A549 (cell line): ENCODE results near the gene PGGT1B. TPM values are rescaled to one million over a fixed set of nuclear protein-coding genes. Genes with fewer than 3 reads are reported as not detected.

ENCODE experiments used
- ATAC-seq, 2 experiments: fragments of 200-7000 bp in 1 of 2; fragments of >200 bp in 1 of 2; cut with Nextera tagmentation in 1 of 2; cut with Tn5 transposase in 1 of 2; 3 replicates each; pipeline versions ENCODE4 v1.8.0 to v1.9.1; 2018 to 2020; ENCODE audit warnings: mild to moderate bottlenecking in 1 of 2, moderate library complexity in 1 of 2
- CTCF ChIA-PET: fragments of 300-600 bp; sonication (Branson Sonifier 250); formaldehyde crosslinking; extraction: SDS; loops from one replicate; lab custom pipeline; 2021; ENCODE audit warnings: antibody characterized with exemption, inconsistent platforms; lab: Yijun Ruan, JAX
- POLR2A ChIA-PET: fragments of 350-600 bp; formaldehyde crosslinking; extraction: SDS; loops from one replicate; lab custom pipeline; 2021; ENCODE audit warnings: antibody characterized with exemption, inconsistent platforms; lab: Yijun Ruan, JAX
- DNase-seq, 2 experiments: peaks; one replicate each; pipeline versions ENCODE4 v3.0.0 to v3.0.0-alpha.2; 2011 to 2016; ENCODE audit warnings: low read depth in 1 of 2, low spot score in 1 of 2
- FAIRE-seq: peaks from 2 replicates; lab custom pipeline; 2011; peaks lifted over from hg19 to GRCh38; lab: Jason Lieb, UNC
- H3K27ac ChIP-seq, 2 experiments: fragments of >200 bp; sonication (Bioruptor Twin); formaldehyde crosslinking; 3 replicates each; pipeline ENCODE4 v1.5.1; 2016 to 2017
- H3K4me1 ChIP-seq: fragments of >200 bp; sonication (Bioruptor Twin); formaldehyde crosslinking; 3 replicates; pipeline ENCODE4 v1.6.1; 2016
- H3K4me2 ChIP-seq: fragments of >200 bp; sonication (Bioruptor Twin); formaldehyde crosslinking; 3 replicates; pipeline ENCODE4 v1.6.1; 2016
- H3K4me3 ChIP-seq: fragments of >200 bp; sonication (Bioruptor Twin); formaldehyde crosslinking; 3 replicates; pipeline ENCODE4 v1.5.1; 2016
- H3K9me3 ChIP-seq: fragments of >200 bp; sonication (Bioruptor Twin); formaldehyde crosslinking; 3 replicates; pipeline ENCODE4 v1.6.1; 2016
- CBX8 ChIP-seq: fragments of 200-600 bp; sonication (generic); IDR thresholded peaks from 2 replicates; pipeline ENCODE4 v1.6.1; 2016
- CEBPB ChIP-seq, 2 experiments: fragments of >200 bp in 1 of 2; sonication (Bioruptor Twin) in 1 of 2; formaldehyde crosslinking in 1 of 2; IDR thresholded peaks; 2 replicates each; pipeline ENCODE4 v1.6.1; 2012 to 2016
- EHF ChIP-seq: fragments of 250-450 bp; sonication (Bioruptor Pico); IDR thresholded peaks from 2 replicates; pipeline ENCODE4 v1.5.0; 2020; ENCODE audit warnings: mild to moderate bottlenecking
- EP300 ChIP-seq, 2 experiments: fragments of >200 bp; sonication (Bioruptor Twin); formaldehyde crosslinking; IDR thresholded peaks; 2 replicates in 1 of 2; 3 replicates in 1 of 2; pipeline ENCODE4 v1.6.1; 2016 to 2017
- FOSB ChIP-seq: fragments of 250-450 bp; sonication (Bioruptor Pico); IDR thresholded peaks from 2 replicates; pipeline ENCODE4 v1.5.0; 2020; ENCODE audit warnings: mild to moderate bottlenecking, moderate library complexity
- HOXA7 ChIP-seq: fragments of 250-450 bp; sonication (Bioruptor Pico); IDR thresholded peaks from 2 replicates; pipeline ENCODE4 v1.5.0; 2020; ENCODE audit warnings: mild to moderate bottlenecking, moderate library complexity
- HOXB13 ChIP-seq: fragments of 250-450 bp; sonication (Bioruptor Pico); IDR thresholded peaks from 2 replicates; pipeline ENCODE4 v1.5.0; 2020; ENCODE audit warnings: low read depth, mild to moderate bottlenecking, moderate library complexity
- KDM5A ChIP-seq: fragments of 200-600 bp; sonication (generic); IDR thresholded peaks from 2 replicates; pipeline ENCODE4 v1.6.1; 2016; ENCODE audit warnings: antibody characterized with exemption, mild to moderate bottlenecking
- MAFK ChIP-seq: fragments of 450-650 bp; IDR thresholded peaks from 2 replicates; pipeline ENCODE4 v1.6.1; 2014; ENCODE audit not compliant: partially characterized antibody
- POLR2A ChIP-seq: IDR thresholded peaks from 2 replicates; pipeline ENCODE4 v1.6.1; 2012; ENCODE audit warnings: mild to moderate bottlenecking, low read length
- RCOR1 ChIP-seq: fragments of 150-350 bp; IDR thresholded peaks from 2 replicates; pipeline ENCODE4 v1.6.1; 2014; ENCODE audit warnings: antibody characterized with exemption, low read length, low read depth
- RNF2 ChIP-seq: fragments of 200-600 bp; sonication (generic); IDR thresholded peaks from 2 replicates; pipeline ENCODE4 v1.6.1; 2016; ENCODE audit warnings: low read depth, mild to moderate bottlenecking, antibody characterized with exemption, moderate library complexity, borderline replicate concordance
- SREBF2 ChIP-seq: fragments of 450-650 bp; IDR thresholded peaks from 2 replicates; pipeline ENCODE4 v1.6.1; 2014; ENCODE audit warnings: mild to moderate bottlenecking, moderate library complexity
- TFCP2L1 ChIP-seq: fragments of 250-450 bp; sonication (Bioruptor Pico); IDR thresholded peaks from 2 replicates; pipeline ENCODE4 v1.5.0; 2021; ENCODE audit warnings: mild to moderate bottlenecking
- ZFP36 ChIP-seq: fragments of 450-650 bp; IDR thresholded peaks from 2 replicates; pipeline ENCODE4 v1.6.1; 2014; ENCODE audit warnings: borderline replicate concordance; ENCODE audit not compliant: partially characterized antibody
- WGBS: methylation state at CpG from one replicate; pipeline ENCODE4 v1.1.6; 2017; ENCODE audit errors: missing lambda C conversion rate; 5-methylcytosine and 5-hydroxymethylcytosine counted together
- polyA plus RNA-seq, 4 experiments: library from polyadenylated mRNA; depleted of rRNA in 3 of 4; stranded (reverse); fragments of >200 nt; fragmentation: RNase III in 1 of 4; extraction: RNeasy Plus Mini Kit Qiagen cat#74134 plus additional on column Dnase treatment in 1 of 4; gene quantifications; 2 replicates in 3 of 4; 3 replicates in 1 of 4; pipeline ENCODE4 v1.2.3, GENCODE V29; 2011 to 2017
- TF ChIP-seq, protein P1 (sequence below): IDR thresholded peaks from 2 replicates; pipeline ENCODE4 v1.6.1; 2012; ENCODE audit warnings: low read depth, borderline replicate concordance
- TF ChIP-seq, protein P2 (sequence below): fragments of 250-450 bp; sonication (Bioruptor Pico); IDR thresholded peaks from 2 replicates; pipeline ENCODE4 v1.5.0; 2020; ENCODE audit warnings: low read depth, mild to moderate bottlenecking, moderate library complexity
- TF ChIP-seq, protein P3 (sequence below): fragments of >200 bp; sonication (Bioruptor Twin); formaldehyde crosslinking; IDR thresholded peaks from 3 replicates; pipeline ENCODE4 v1.5.1; 2016

Gene PGGT1B
- polyA plus RNA-seq, 2 of the 4 experiments (the other 2 are of a cell fraction): 6.7 to 15.9 TPM

DNA sequence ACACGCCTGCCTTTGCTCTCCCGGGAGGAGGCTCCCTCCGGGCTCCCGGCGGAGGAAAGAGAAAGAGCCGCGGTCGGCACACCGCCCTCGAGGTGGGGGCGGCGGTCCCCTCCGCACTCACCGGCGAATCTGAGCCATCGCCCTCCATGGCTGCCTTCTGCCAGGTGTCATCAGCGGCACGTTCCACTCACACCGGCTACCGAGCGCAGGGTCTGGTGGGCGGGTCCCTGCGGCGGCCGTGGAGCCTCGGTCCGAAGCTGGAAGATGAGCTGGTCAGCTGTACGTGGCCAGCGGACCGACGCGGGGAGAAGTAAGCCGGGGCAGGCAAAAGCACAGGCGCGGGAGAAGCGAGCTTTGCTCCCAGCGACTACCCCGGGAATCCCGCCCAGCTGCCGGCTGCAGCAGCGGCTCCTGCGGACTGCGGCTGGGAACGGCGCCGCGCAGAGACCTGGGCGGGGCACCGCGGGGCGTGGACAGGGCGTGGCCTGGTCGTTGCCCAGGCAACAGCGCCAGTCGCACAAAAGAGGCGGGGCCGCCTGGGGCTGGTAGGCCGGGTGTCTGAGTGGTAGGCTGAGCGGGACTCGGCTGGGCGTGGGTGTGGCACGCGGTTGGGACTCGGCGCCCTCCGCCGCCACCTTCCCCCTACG, 93.1 kb downstream of the PGGT1B start, which contains the start of gene TRIM36:
Gene TRIM36, minus strand, starts transcription at position 422 of the 647 bp plus-strand sequence. Its CDS starts 274 bp downstream, at position 148.
- H3K9me3 ChIP-seq: peaks cover 19% of the 10 kb centered on the region; the same call in 2 of the 3 replicates
- peak; percentile 64 to 94 for DNase-seq
- ATAC-seq: peak; percentile 87 to 95
- no peak for TF ChIP-seq CBX8
- 0 out of 2 replicates have a peak, but pooled peaks have one; percentile 85 for TF ChIP-seq RNF2
- peak; percentile 48; the same call in 1 of the 2 replicates for TF ChIP-seq POLR2A
- TF ChIP-seq RCOR1: no peak
- TF ChIP-seq, protein P1, sequence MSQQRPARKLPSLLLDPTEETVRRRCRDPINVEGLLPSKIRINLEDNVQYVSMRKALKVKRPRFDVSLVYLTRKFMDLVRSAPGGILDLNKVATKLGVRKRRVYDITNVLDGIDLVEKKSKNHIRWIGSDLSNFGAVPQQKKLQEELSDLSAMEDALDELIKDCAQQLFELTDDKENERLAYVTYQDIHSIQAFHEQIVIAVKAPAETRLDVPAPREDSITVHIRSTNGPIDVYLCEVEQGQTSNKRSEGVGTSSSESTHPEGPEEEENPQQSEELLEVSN: peak; percentile 77
- H3K27ac ChIP-seq: peak within 1 kb of the TSS; percentile 61 to 85
- H3K4me2 ChIP-seq: peak within 1 kb of the TSS; percentile 100
- 0% methylated on average over 9 of the region's 68 CpGs for WGBS
- POLR2A ChIA-PET: interaction anchor here (0.7 to 1.0 kb wide), 2 partner anchors 92 to 127 kb away, joined by 3 read pairs; partner anchors contain the start of gene CCDC112
- peak within 1 kb of the TSS; percentile 88 for H3K4me3 ChIP-seq
- peaks cover 8% of the 10 kb centered on the region; the same call in 1 of the 3 replicates for H3K4me1 ChIP-seq
- FAIRE-seq: no peak
- CTCF ChIA-PET: interaction anchor here (0.9 to 1.3 kb wide), 2 partner anchors 9 to 44 kb away, joined by 3 read pairs; no protein-coding TSS in a partner anchor

DNA sequence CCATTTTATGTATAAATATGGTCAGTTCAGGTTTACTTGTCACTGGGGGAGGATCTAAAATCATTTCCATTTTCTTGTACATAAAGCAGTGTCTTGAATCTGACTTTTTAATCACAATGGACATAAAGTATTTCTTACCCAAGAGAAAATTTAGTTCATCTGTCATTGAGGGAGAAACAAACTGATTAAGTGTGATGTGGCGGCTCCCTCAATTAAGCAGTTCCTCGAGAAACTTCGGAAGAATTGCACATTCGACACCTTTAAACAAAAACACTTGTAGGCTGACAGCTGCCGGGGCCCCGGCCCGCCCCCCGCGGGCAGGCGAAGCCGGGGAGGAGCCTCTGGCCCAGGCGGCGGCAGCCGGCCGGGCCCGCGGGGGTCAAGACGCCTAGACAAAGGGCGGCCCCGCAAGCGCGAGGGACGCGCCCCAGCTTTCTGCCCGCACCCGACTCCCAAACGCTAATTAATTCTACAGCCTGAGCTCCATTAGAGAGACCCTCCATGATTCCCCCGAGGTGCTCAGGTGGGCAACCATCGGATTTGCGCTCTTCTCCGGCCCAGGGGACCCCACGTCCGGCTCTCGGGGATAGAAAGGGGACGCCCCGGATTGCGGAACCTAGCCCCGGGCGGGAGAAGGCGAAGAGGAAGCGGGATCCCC, 93.7 kb downstream of the PGGT1B start:
- 10% methylated on average over 10 of the region's 41 CpGs for WGBS
- peak in 1 of 2 experiments; percentile 10; a peak in 4 of 6 replicates for ATAC-seq
- peaks cover 8% of the 10 kb centered on the region; the same call in 1 of the 3 replicates for H3K4me1 ChIP-seq
- CTCF ChIA-PET: interaction anchor here (0.6 to 1.3 kb wide), 3 partner anchors 10 to 542 kb away, joined by 3 read pairs; no protein-coding TSS in a partner anchor
- FAIRE-seq: no peak
- peak overlapping the region; percentile 88 for H3K4me3 ChIP-seq
- POLR2A ChIA-PET: interaction anchor here (1.0 kb wide), 1 partner anchor 93 kb away, joined by 3 read pairs; no protein-coding TSS in a partner anchor
- peaks cover 19% of the 10 kb centered on the region; the same call in 2 of the 3 replicates for H3K9me3 ChIP-seq
- no peak for DNase-seq
- peak overlapping the region; percentile 61 to 85 for H3K27ac ChIP-seq
- peak overlapping the region; percentile 100 for H3K4me2 ChIP-seq
- no peak for TF ChIP-seq EHF (CRISPR knock-in tag)
- peak; percentile 27; the same call in 1 of the 2 replicates for TF ChIP-seq CBX8

DNA sequence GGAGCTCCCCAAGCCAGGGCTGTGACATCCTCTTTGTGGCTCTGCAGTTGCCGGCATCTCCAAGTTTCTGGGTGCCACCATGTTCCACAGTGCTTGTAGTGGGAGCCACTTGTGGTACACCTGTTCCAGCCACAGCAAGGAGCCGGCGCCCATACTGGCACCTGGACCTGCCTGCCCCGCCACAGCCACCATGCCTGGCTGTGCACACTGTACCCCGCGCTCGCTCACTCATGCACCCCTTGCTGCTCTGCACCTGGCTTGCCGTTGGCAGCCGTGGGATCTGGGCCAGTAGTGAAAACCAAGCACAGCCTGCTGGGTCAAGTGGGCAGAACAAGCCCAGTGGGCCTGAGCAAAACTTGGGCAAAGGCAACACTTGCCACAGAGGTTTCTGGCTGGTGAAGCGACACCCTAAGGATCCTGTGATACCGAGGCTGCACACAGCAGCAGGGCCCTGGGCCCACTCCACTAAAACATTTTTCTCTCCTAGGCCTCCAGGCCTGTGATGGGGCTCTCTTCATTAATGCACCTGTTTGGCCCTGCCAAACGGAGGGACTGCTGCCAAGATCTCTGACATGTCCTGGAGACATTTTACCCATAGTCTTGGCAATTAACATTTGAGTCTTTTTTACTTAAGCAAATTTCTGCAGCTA, 95.8 kb downstream of the PGGT1B start:
- no peak overlapping the region for H3K4me3 ChIP-seq
- H3K9me3 ChIP-seq: peaks cover 19% of the 10 kb centered on the region; the same call in 2 of the 3 replicates
- H3K27ac ChIP-seq: no peak overlapping the region
- 60% methylated on average over 4 of the region's 12 CpGs for WGBS
- ATAC-seq: no peak
- ChIA-PET CTCF (no interaction called here), POLR2A (no interaction called here)
- peaks cover 8% of the 10 kb centered on the region; the same call in 1 of the 3 replicates for H3K4me1 ChIP-seq
- no peak for FAIRE-seq
- DNase-seq: no peak
- TF ChIP-seq ZFP36 (peak; percentile 34), KDM5A (no peak)
- TF ChIP-seq, all 56 proteins: peak for 1
- H3K4me2 ChIP-seq: no peak overlapping the region

DNA sequence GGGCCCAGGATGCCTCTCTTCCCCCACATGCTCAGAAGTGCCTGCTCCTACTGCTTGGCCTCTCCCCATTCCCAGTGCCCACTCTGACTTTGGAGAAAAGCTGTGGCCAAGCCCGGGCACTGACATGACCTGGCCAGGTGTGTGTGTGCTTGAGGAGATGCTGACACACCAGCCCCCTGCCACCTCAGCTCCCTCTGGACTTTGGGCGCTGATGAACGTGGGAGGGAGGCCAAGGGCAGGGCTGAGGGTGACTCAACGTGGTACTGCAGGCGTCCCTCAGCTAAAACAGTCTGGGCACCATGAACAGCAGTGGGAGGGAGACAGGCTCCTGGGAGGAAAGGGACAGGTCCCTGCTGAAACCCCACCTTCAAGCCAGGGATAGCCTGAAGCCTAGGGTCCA, 96.9 kb downstream of the PGGT1B start:
- CTCF ChIA-PET: interaction anchor here (1.2 kb wide), 1 partner anchor 14 kb away, joined by 3 read pairs; no protein-coding TSS in a partner anchor
- no peak for TF ChIP-seq CEBPB (IDR thresholded peaks at IDR 0.05)
- no peak for TF ChIP-seq EHF (CRISPR knock-in tag)
- TF ChIP-seq, protein P2, sequence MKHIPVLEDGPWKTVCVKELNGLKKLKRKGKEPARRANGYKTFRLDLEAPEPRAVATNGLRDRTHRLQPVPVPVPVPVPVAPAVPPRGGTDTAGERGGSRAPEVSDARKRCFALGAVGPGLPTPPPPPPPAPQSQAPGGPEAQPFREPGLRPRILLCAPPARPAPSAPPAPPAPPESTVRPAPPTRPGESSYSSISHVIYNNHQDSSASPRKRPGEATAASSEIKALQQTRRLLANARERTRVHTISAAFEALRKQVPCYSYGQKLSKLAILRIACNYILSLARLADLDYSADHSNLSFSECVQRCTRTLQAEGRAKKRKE (CRISPR knock-in tag): no peak
- TF ChIP-seq, protein P3, sequence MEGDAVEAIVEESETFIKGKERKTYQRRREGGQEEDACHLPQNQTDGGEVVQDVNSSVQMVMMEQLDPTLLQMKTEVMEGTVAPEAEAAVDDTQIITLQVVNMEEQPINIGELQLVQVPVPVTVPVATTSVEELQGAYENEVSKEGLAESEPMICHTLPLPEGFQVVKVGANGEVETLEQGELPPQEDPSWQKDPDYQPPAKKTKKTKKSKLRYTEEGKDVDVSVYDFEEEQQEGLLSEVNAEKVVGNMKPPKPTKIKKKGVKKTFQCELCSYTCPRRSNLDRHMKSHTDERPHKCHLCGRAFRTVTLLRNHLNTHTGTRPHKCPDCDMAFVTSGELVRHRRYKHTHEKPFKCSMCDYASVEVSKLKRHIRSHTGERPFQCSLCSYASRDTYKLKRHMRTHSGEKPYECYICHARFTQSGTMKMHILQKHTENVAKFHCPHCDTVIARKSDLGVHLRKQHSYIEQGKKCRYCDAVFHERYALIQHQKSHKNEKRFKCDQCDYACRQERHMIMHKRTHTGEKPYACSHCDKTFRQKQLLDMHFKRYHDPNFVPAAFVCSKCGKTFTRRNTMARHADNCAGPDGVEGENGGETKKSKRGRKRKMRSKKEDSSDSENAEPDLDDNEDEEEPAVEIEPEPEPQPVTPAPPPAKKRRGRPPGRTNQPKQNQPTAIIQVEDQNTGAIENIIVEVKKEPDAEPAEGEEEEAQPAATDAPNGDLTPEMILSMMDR: no peak
- TF ChIP-seq HOXA7 (CRISPR knock-in tag): no peak
- TF ChIP-seq MAFK: no peak
- TF ChIP-seq EP300 (IDR thresholded peaks at IDR 0.05): no peak
- TF ChIP-seq TFCP2L1 (CRISPR knock-in tag): no peak
- no peak for TF ChIP-seq HOXB13 (CRISPR knock-in tag)
- TF ChIP-seq ZFP36: no peak
- no peak for TF ChIP-seq FOSB (CRISPR knock-in tag)
- no peak for TF ChIP-seq SREBF2
- ATAC-seq: no peak
- Histone ChIP-seq H3K4me1 (peaks cover 7% of the 10 kb centered on the region; the same call in 1 of the 3 replicates), H3K27ac (no peak overlapping the region), H3K4me3 (no peak overlapping the region), H3K9me3 (peaks cover 19% of the 10 kb centered on the region; the same call in 2 of the 3 replicates), H3K4me2 (no peak overlapping the region)
- no peak for FAIRE-seq
- POLR2A ChIA-PET: no interaction called here
- 11% methylated on average over 5 of the region's 5 CpGs for WGBS
- DNase-seq: no peak
